SK-N-SH treated with all-trans-retinoic acid at 6 μM for 48 hours (cell line): ENCODE data around the gene TNK2.

Experiments
- ATAC-seq: fragments of 200-7000 bp; cut with Tn5 transposase; 3 replicates; pipeline ENCODE4 v1.9.1; 2020; ENCODE audit warnings: mild to moderate bottlenecking, moderate library complexity
- ARNTL ChIP-seq: fragments of 450-650 bp; formaldehyde crosslinking; IDR thresholded peaks from 2 replicates; pipeline ENCODE4 v1.5.0; 2020; ENCODE audit warnings: low read depth, mild to moderate bottlenecking, moderate library complexity, borderline replicate concordance
- BACH2 ChIP-seq: fragments of 250-450 bp; sonication (Bioruptor Pico); IDR thresholded peaks from 2 replicates; pipeline ENCODE4 v1.9.0; 2021; ENCODE audit warnings: mild to moderate bottlenecking, borderline replicate concordance
- CSDC2 ChIP-seq: fragments of 250-450 bp; sonication (Bioruptor Pico); IDR thresholded peaks from 2 replicates; pipeline ENCODE4 v1.5.0; 2020; ENCODE audit warnings: mild to moderate bottlenecking, moderate library complexity
- CSRNP3 ChIP-seq: fragments of 250-450 bp; sonication (Bioruptor Pico); IDR thresholded peaks from 2 replicates; pipeline ENCODE4 v1.5.1; 2021; ENCODE audit warnings: mild to moderate bottlenecking, moderate library complexity
- ESRRG ChIP-seq: fragments of 250-450 bp; sonication (Bioruptor Pico); IDR thresholded peaks from 2 replicates; pipeline ENCODE4 v1.6.1; 2021; ENCODE audit warnings: mild to moderate bottlenecking
- GLIS3 ChIP-seq: fragments of 250-450 bp; sonication (Bioruptor Pico); IDR thresholded peaks from 2 replicates; pipeline ENCODE4 v1.5.0; 2020; ENCODE audit warnings: mild to moderate bottlenecking, moderate library complexity
- ISL1 ChIP-seq: fragments of 250-450 bp; sonication (Bioruptor Pico); IDR thresholded peaks from 2 replicates; pipeline ENCODE4 v2.1.2; 2022; ENCODE audit warnings: mild to moderate bottlenecking, moderate library complexity
- OSR1 ChIP-seq: fragments of 250-450 bp; sonication (Bioruptor Pico); IDR thresholded peaks from 2 replicates; pipeline ENCODE4 v1.8.0; 2022; ENCODE audit warnings: moderate library complexity, mild to moderate bottlenecking, inconsistent platforms
- POU6F1 ChIP-seq: fragments of 250-450 bp; sonication (Bioruptor Pico); IDR thresholded peaks from 2 replicates; pipeline ENCODE4 v1.8.0; 2021; ENCODE audit warnings: low read depth, mild to moderate bottlenecking, moderate library complexity, borderline replicate concordance
- PPARA ChIP-seq: fragments of 250-450 bp; sonication (Bioruptor Pico); IDR thresholded peaks from 2 replicates; pipeline ENCODE4 v1.5.0; 2020; ENCODE audit warnings: mild to moderate bottlenecking, borderline replicate concordance
- RARB ChIP-seq: fragments of 250-450 bp; sonication (Bioruptor Pico); IDR thresholded peaks from 2 replicates; pipeline ENCODE4 v1.8.0; 2021; ENCODE audit warnings: mild to moderate bottlenecking, moderate library complexity
- SNAI2 ChIP-seq: fragments of 250-450 bp; sonication (Bioruptor Pico); IDR thresholded peaks from 2 replicates; pipeline ENCODE4 v1.5.0; 2020; ENCODE audit warnings: mild to moderate bottlenecking, moderate library complexity
- TCF4 ChIP-seq: fragments of 250-450 bp; sonication (Bioruptor Pico); IDR thresholded peaks from 2 replicates; pipeline ENCODE4 v1.8.0; 2021; ENCODE audit warnings: mild to moderate bottlenecking, moderate library complexity, borderline replicate concordance
- TOX ChIP-seq: fragments of 250-450 bp; sonication (Bioruptor Pico); IDR thresholded peaks from 2 replicates; pipeline ENCODE4 v1.8.0; 2021; ENCODE audit warnings: mild to moderate bottlenecking, moderate library complexity, borderline replicate concordance
- ZFP3 ChIP-seq: fragments of 250-450 bp; sonication (Bioruptor Pico); IDR thresholded peaks from 2 replicates; pipeline ENCODE4 v1.5.0; 2020; ENCODE audit warnings: mild to moderate bottlenecking, moderate library complexity
- ZFP30 ChIP-seq: fragments of 450-650 bp; formaldehyde crosslinking; IDR thresholded peaks from 2 replicates; pipeline ENCODE4 v1.5.0; 2022; ENCODE audit warnings: mild to moderate bottlenecking, moderate library complexity
- ZNF565 ChIP-seq: fragments of 450-650 bp; formaldehyde crosslinking; conservative IDR thresholded peaks from 2 replicates; pipeline ENCODE4 v1.5.0; 2020; ENCODE audit warnings: low read depth, mild to moderate bottlenecking, moderate library complexity
- ZNF70 ChIP-seq: fragments of 450-650 bp; formaldehyde crosslinking; IDR thresholded peaks from 2 replicates; pipeline ENCODE4 v1.5.0; 2020; ENCODE audit warnings: mild to moderate bottlenecking, moderate library complexity
- ZNF8 ChIP-seq: fragments of 450-650 bp; formaldehyde crosslinking; IDR thresholded peaks from 2 replicates; pipeline ENCODE4 v1.5.0; 2020; ENCODE audit warnings: mild to moderate bottlenecking, moderate library complexity
- TF ChIP-seq, protein P1 (sequence below): fragments of 250-450 bp; sonication (Bioruptor Pico); IDR thresholded peaks from 2 replicates; pipeline ENCODE4 v1.5.0; 2020; ENCODE audit warnings: mild to moderate bottlenecking, moderate library complexity
- TF ChIP-seq, protein P2 (sequence below): fragments of 250-450 bp; sonication (Bioruptor Pico); IDR thresholded peaks from 2 replicates; pipeline ENCODE4 v1.8.0; 2020; ENCODE audit warnings: mild to moderate bottlenecking, moderate library complexity, borderline replicate concordance
- TF ChIP-seq, protein P3 (sequence below): fragments of 250-450 bp; sonication (Bioruptor Pico); IDR thresholded peaks from 2 replicates; pipeline ENCODE4 v1.5.1; 2020; ENCODE audit warnings: low read depth, mild to moderate bottlenecking, moderate library complexity

The TNK2 gene

GRCh38 chr3:195907684-195907933 is 742 bp downstream of the TNK2 start:
- TF ChIP-seq OSR1 (CRISPR knock-in tag) (no peak), ESRRG (CRISPR knock-in tag) (no peak), TOX (CRISPR knock-in tag) (no peak), GLIS3 (no peak), TCF4 (no peak), CSRNP3 (CRISPR knock-in tag) (no peak), ISL1 (CRISPR knock-in tag) (no peak), PPARA (CRISPR knock-in tag) (no peak), ZNF8 (CRISPR knock-in tag) (no peak), ZFP3 (CRISPR knock-in tag) (no peak), ZNF565 (CRISPR knock-in tag) (no peak), ZFP30 (CRISPR knock-in tag) (no peak), BACH2 (CRISPR knock-in tag) (no peak), CSDC2 (no peak), ZNF70 (CRISPR knock-in tag) (no peak), RARB (CRISPR knock-in tag) (no peak), ARNTL (CRISPR knock-in tag) (no peak)
- TF ChIP-seq, protein P1, sequence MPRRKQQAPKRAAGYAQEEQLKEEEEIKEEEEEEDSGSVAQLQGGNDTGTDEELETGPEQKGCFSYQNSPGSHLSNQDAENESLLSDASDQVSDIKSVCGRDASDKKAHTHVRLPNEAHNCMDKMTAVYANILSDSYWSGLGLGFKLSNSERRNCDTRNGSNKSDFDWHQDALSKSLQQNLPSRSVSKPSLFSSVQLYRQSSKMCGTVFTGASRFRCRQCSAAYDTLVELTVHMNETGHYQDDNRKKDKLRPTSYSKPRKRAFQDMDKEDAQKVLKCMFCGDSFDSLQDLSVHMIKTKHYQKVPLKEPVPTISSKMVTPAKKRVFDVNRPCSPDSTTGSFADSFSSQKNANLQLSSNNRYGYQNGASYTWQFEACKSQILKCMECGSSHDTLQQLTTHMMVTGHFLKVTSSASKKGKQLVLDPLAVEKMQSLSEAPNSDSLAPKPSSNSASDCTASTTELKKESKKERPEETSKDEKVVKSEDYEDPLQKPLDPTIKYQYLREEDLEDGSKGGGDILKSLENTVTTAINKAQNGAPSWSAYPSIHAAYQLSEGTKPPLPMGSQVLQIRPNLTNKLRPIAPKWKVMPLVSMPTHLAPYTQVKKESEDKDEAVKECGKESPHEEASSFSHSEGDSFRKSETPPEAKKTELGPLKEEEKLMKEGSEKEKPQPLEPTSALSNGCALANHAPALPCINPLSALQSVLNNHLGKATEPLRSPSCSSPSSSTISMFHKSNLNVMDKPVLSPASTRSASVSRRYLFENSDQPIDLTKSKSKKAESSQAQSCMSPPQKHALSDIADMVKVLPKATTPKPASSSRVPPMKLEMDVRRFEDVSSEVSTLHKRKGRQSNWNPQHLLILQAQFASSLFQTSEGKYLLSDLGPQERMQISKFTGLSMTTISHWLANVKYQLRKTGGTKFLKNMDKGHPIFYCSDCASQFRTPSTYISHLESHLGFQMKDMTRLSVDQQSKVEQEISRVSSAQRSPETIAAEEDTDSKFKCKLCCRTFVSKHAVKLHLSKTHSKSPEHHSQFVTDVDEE (CRISPR knock-in tag): no peak
- TF ChIP-seq, protein P2, sequence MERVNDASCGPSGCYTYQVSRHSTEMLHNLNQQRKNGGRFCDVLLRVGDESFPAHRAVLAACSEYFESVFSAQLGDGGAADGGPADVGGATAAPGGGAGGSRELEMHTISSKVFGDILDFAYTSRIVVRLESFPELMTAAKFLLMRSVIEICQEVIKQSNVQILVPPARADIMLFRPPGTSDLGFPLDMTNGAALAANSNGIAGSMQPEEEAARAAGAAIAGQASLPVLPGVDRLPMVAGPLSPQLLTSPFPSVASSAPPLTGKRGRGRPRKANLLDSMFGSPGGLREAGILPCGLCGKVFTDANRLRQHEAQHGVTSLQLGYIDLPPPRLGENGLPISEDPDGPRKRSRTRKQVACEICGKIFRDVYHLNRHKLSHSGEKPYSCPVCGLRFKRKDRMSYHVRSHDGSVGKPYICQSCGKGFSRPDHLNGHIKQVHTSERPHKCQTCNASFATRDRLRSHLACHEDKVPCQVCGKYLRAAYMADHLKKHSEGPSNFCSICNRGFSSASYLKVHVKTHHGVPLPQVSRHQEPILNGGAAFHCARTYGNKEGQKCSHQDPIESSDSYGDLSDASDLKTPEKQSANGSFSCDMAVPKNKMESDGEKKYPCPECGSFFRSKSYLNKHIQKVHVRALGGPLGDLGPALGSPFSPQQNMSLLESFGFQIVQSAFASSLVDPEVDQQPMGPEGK (CRISPR knock-in tag): no peak
- TF ChIP-seq, protein P3, sequence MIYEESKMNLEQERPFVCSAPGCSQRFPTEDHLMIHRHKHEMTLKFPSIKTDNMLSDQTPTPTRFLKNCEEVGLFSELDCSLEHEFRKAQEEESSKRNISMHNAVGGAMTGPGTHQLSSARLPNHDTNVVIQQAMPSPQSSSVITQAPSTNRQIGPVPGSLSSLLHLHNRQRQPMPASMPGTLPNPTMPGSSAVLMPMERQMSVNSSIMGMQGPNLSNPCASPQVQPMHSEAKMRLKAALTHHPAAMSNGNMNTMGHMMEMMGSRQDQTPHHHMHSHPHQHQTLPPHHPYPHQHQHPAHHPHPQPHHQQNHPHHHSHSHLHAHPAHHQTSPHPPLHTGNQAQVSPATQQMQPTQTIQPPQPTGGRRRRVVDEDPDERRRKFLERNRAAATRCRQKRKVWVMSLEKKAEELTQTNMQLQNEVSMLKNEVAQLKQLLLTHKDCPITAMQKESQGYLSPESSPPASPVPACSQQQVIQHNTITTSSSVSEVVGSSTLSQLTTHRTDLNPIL: no peak
- ATAC-seq: no peak; the same call in 2 of the 3 replicates

DNA sequence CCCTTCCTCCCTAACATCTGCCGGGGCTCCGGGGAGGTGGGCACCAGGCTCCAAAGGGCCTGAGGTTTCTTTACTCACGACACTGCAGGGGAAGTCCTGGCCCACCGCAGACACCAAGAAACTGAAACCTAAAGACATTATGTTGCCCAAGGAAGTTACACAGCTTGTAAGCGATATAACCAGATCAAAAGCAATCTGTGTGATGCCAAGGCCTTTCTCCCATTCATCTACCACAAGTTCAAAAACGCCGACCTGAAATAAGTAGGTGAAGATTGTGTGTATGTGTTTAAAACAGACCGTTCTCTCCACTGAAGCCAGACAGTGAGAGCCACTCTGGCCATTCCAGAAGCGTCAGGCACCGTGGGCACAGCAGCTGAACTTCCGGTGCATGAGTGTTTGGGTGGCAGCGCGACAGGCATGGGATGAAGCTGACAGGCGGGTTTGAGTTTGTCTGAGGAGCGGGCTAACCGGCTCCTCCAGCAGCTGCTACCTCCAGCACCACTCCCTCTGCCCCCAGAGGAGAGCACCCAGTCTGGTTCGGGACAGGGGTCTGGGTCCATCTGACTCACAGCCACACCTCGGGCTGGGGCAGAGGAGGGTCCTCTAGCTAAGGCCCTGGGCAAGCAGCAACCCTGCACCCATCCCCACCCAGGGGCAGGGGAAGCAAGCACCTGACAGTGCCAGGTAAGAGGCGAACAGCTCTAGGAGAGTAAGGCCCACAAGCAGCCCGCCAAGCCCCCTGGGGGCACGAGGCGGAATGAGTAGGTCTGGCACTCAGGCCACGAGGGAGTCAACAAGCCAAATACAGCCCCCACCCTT is 1.3 kb downstream of the TNK2 start:
- TF ChIP-seq, protein P3: no peak
- TF ChIP-seq ZFP3 (CRISPR knock-in tag): no peak
- TF ChIP-seq ESRRG (CRISPR knock-in tag): no peak
- TF ChIP-seq, protein P2 (CRISPR knock-in tag): no peak
- TF ChIP-seq SNAI2: no peak
- TF ChIP-seq TOX (CRISPR knock-in tag): no peak
- no peak for TF ChIP-seq OSR1 (CRISPR knock-in tag)
- no peak for TF ChIP-seq GLIS3
- TF ChIP-seq CSDC2: no peak
- TF ChIP-seq ZNF8 (CRISPR knock-in tag): no peak
- TF ChIP-seq ARNTL (CRISPR knock-in tag): no peak
- TF ChIP-seq ZFP30 (CRISPR knock-in tag): no peak
- no peak for TF ChIP-seq ZNF70 (CRISPR knock-in tag)
- TF ChIP-seq POU6F1 (CRISPR knock-in tag): no peak
- TF ChIP-seq CSRNP3 (CRISPR knock-in tag): no peak
- no peak for ATAC-seq
